ENCODE measurements around the gene FEZF2.

The FEZF2 gene

GRCh38 chr3:62373215-62373614, at the start of gene FEZF2:
TSS of gene FEZF2 (minus strand) at chr3:62373550. CDS start at chr3:62372868, 682 bp downstream.
- no peak for TF ChIP-seq CTCF (IDR thresholded peaks at IDR 0.05)

- TF ChIP-seq CTCF (IDR thresholded peaks at IDR 0.05): no peak
These were observed 47.9 kb upstream of the FEZF2 start for GRCh38 chr3:62421207-62421606.

DNA sequence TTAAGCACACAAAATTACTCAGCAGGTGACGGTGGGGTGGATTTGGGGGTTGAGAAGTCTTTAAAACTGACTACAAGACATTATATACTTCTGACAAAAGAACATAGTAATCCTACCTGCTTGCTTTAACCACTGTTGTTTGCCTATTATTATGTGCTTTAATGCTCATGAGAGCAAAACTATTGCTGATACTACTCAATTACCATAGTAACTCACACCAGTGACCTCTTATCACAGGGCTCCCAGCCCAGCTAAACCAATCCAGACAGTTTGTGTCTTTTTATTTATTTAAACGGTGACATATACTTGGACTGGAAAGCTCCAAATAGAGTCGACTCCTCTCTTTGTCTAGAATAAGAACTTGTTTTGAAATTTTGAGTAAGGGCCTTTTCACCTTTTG, 42.8 kb upstream of the FEZF2 start:
- no peak for TF ChIP-seq CTCF (IDR thresholded peaks at IDR 0.05)

- TF ChIP-seq CTCF (IDR thresholded peaks at IDR 0.05): no peak
These were observed 42.0 kb upstream of the FEZF2 start for GRCh38 chr3:62415312-62415801.

- TF ChIP-seq CTCF (IDR thresholded peaks at IDR 0.05): no peak
These were observed 41.4 kb upstream of the FEZF2 start for GRCh38 chr3:62414786-62415185.

- TF ChIP-seq CTCF (IDR thresholded peaks at IDR 0.05): no peak
These were observed 40.3 kb upstream of the FEZF2 start for GRCh38 chr3:62413687-62414086.

DNA sequence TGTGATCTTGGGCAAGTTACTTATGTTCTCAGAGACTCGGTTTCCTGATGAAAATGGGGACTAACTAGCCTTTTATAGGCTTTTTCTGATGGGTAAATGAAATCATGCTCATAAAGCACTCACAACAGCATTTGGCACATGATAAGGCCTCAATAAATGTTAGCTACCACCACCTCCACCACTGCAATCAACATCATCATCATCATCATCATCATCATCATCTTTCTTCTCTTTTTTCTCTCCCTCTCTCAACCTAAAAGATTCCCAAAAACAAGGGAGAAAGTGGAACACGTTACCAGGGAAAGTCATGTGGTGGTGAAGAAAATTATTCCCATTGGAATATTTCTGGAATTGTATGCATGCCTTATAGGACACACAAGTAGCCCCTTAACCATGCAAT, 33.6 kb upstream of the FEZF2 start:
- TF ChIP-seq CTCF (IDR thresholded peaks at IDR 0.05): no peak

- TF ChIP-seq CTCF (IDR thresholded peaks at IDR 0.05): no peak
These were observed 32.2 kb upstream of the FEZF2 start for GRCh38 chr3:62405566-62405965.
